ENCODE measurements around the gene MRRF. TPM values are rescaled to one million over a fixed set of nuclear protein-coding genes. Genes with fewer than 3 reads are reported as not detected.
A peak's percentile ranks its signal among the peaks of the same experiment; 100 is the strongest.

MRRF gene
- total and polyA plus RNA-seq, 2 donors (not counting 3 experiments of a cell fraction or from before 2014, with no cell fraction given): 27.2 to 36.4 TPM

DNA sequence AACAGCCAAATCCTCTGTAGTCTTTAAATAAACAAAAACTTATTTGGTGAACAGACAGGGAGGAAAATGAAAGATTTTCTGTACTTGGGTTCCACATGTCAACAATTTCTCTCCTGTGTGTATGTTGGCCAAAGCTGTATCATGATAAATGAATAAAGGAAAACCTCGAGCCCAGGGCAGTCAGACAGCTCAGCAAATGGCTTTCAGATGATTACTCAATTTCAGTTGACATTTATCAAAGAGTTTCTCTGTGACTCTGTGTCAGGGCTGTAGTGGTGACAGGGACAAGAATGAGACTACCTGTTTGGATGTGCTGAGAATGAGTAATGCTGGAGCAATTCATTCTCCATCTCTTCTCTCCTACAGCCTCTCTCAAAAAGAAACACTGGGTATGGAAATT is 60.4 kb downstream of the MRRF start:
- ChIA-PET POLR2A (no interaction called here), CTCF (interaction anchor here (0.8 to 1.5 kb wide), 4 partner anchors 15 to 180 kb away, joined by 3 read pairs; no protein-coding TSS in a partner anchor)
- Histone ChIP-seq H2AFZ (ENCODE audit: low read depth, low read length) (no peak overlapping the region), H3K9me1 (replicated peaks; ENCODE audit: control insufficient read depth, extremely low read depth, insufficient read depth, low read length) (no peaks in the 10 kb centered on the region), H3K4me2 (ENCODE audit: insufficient read depth, low read length) (peak overlapping the region; percentile 50), H3K4me1 (ENCODE audit: control insufficient read depth, extremely low read depth, insufficient read depth, low read length) (peaks cover 16% of the 10 kb centered on the region), H4K20me1 (replicated peaks; ENCODE audit: control insufficient read depth, extremely low read depth, insufficient read depth, low read length) (no peaks in the 10 kb centered on the region), H3K27me3 (ENCODE audit: control insufficient read depth in 2 of 2, insufficient read depth in 2 of 2, low read length in 2 of 2) (no peaks in the 10 kb centered on the region), H3K79me2 (ENCODE audit: control insufficient read depth, insufficient read depth, low read length) (no peaks in the 10 kb centered on the region), H3K27ac (ENCODE audit: insufficient read depth, low read depth, low read length) (peak overlapping the region; percentile 24), H3K9me3 (replicated peaks; ENCODE audit: control insufficient read depth, insufficient read depth, low read length) (no peaks in the 10 kb centered on the region), H3K9ac (replicated peaks; ENCODE audit: extremely low read depth, insufficient read depth, low read length) (no peak overlapping the region), H3K4me3 (replicated peaks in 1 of 3; ENCODE audit: insufficient read depth in 1 of 3, low read depth in 1 of 3, low read length in 3 of 3) (no peak overlapping the region), H3K36me3 (ENCODE audit: control insufficient read depth in 2 of 2, extremely low read depth in 1 of 2, insufficient read depth in 2 of 2, low read length in 2 of 2) (peaks cover 2% of the 10 kb centered on the region in 2 experiments)
- DNase-seq (ENCODE audit: low read depth, low spot score): peak; percentile 70
- peak; percentile 85 for FAIRE-seq
- TF ChIP-seq, protein P1, sequence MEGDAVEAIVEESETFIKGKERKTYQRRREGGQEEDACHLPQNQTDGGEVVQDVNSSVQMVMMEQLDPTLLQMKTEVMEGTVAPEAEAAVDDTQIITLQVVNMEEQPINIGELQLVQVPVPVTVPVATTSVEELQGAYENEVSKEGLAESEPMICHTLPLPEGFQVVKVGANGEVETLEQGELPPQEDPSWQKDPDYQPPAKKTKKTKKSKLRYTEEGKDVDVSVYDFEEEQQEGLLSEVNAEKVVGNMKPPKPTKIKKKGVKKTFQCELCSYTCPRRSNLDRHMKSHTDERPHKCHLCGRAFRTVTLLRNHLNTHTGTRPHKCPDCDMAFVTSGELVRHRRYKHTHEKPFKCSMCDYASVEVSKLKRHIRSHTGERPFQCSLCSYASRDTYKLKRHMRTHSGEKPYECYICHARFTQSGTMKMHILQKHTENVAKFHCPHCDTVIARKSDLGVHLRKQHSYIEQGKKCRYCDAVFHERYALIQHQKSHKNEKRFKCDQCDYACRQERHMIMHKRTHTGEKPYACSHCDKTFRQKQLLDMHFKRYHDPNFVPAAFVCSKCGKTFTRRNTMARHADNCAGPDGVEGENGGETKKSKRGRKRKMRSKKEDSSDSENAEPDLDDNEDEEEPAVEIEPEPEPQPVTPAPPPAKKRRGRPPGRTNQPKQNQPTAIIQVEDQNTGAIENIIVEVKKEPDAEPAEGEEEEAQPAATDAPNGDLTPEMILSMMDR (IDR thresholded peaks at IDR 0.05; ENCODE audit: extremely low read depth in 1 of 2, insufficient read depth in 1 of 2, low read depth in 1 of 2, low read length in 2 of 2): no peak
- TF ChIP-seq POLR2A (IDR thresholded peaks at IDR 0.05; ENCODE audit: low read depth, low read length) (no peak), GATA2 (IDR thresholded peaks at IDR 0.05; ENCODE audit: insufficient read depth, insufficient read length, low read depth, low read length) (no peak), POLR2AphosphoS5 (IDR thresholded peaks at IDR 0.05; ENCODE audit: insufficient read depth, low read depth, low read length) (no peak), MYC (IDR thresholded peaks at IDR 0.05; ENCODE audit: low read depth, low read length) (no peak), JUN (IDR thresholded peaks at IDR 0.05; ENCODE audit: borderline replicate concordance, insufficient read depth, insufficient read length, low read depth) (no peak), EZH2 (IDR thresholded peaks at IDR 0.05; ENCODE audit: borderline replicate concordance, low read depth, low read length, severe bottlenecking) (no peak), FOS (IDR thresholded peaks at IDR 0.05; ENCODE audit: borderline replicate concordance, insufficient read depth, low read length) (no peak)
- TF ChIP-seq, protein P2, sequence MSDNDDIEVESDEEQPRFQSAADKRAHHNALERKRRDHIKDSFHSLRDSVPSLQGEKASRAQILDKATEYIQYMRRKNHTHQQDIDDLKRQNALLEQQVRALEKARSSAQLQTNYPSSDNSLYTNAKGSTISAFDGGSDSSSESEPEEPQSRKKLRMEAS (IDR thresholded peaks at IDR 0.05; ENCODE audit: insufficient read depth, insufficient read length): no peak
- no TSS peak for BruUV-seq (replicated peaks)
- dilution Hi-C loops (cut with MboI; ENCODE audit: extremely low pct_ligation_motif_present, low sequenced_read_pairs) (no loop called here), intact Hi-C loops (cut with micrococcal nuclease) (no loop called here)

All from endothelial cell of umbilical vein (primary cell).